ENCODE measurements around the gene HS3ST1. TPM values are rescaled to one million over a fixed set of nuclear protein-coding genes. Genes with fewer than 3 reads are reported as not detected.

The HS3ST1 gene
- total RNA-seq, 1 experiment from 2014 or later = 134 TPM

DNA sequence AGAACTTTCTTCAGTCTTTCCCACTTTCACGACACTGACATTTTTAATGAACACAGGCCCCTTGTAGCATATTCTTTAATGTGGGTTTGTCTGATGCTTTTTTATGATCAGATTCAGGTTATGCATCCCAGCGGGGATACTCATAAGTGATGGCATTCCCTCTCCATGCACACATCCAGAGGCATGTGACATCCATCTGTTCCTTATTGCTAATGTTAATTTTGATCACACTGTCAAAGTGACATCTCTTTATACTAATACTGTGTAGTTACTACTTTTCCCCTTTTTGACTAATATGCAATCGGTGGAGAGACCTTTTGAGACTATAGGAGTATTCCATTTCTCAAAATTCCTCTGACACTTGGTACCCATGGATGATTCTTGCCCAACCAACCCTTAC lies 43.8 kb upstream of the HS3ST1 start:
- peaks cover 0 to 16% of the 10 kb centered on the region in 2 experiments; a peak in 1 of 4 replicates for H3K4me1 ChIP-seq (ENCODE audit: control insufficient read depth in 1 of 2, insufficient read depth in 2 of 2, low read length in 2 of 2)
- H3K4me3 ChIP-seq (replicated peaks in 1 of 2; ENCODE audit: low read depth in 1 of 2, low read length in 2 of 2) = no peak overlapping the region
- ChIA-PET RAD21 (ENCODE audit: low non-redundant PET in 1 of 2, low total read pairs in 2 of 2, uncharacterized antibody in 2 of 2, unreplicated experiment in 2 of 2) (no interaction called here), POLR2A (no interaction called here), CTCF (no interaction called here)
- no peak overlapping the region for H3K27ac ChIP-seq (ENCODE audit: low read depth, low read length)
- no peak overlapping the region for H3K4me2 ChIP-seq (ENCODE audit: low read length)
- TF ChIP-seq, protein P1, sequence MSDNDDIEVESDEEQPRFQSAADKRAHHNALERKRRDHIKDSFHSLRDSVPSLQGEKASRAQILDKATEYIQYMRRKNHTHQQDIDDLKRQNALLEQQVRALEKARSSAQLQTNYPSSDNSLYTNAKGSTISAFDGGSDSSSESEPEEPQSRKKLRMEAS (IDR thresholded peaks at IDR 0.05) = no peak
- TF ChIP-seq SRF (IDR thresholded peaks at IDR 0.05; ENCODE audit: low read depth) (no peak), RAD21 (IDR thresholded peaks at IDR 0.05; ENCODE audit: low read depth) (no peak), CEBPB (IDR thresholded peaks at IDR 0.05; ENCODE audit: low read depth) (no peak), POLR2A (IDR thresholded peaks at IDR 0.05; ENCODE audit: borderline replicate concordance, extremely low read depth, insufficient read depth, insufficient read length) (no peak), FOSL1 (IDR thresholded peaks at IDR 0.05; ENCODE audit: low read depth) (no peak), POLR2AphosphoS5 (IDR thresholded peaks at IDR 0.05; ENCODE audit: low read depth, low read length) (no peak), YY1 (IDR thresholded peaks at IDR 0.05; ENCODE audit: extremely low read depth, insufficient replicate concordance, low read depth, low read length) (no peak), ZFX (IDR thresholded peaks at IDR 0.05) (no peak), CTCF (IDR thresholded peaks at IDR 0.05 in 2 of 3, conservative IDR thresholded peaks at IDR 0.05 in 1 of 3; ENCODE audit: borderline replicate concordance in 1 of 3, insufficient read depth in 1 of 3, low read depth in 2 of 3, low read length in 2 of 3) (no peak), JUND (IDR thresholded peaks at IDR 0.05) (no peak), EGR1 (IDR thresholded peaks at IDR 0.05; ENCODE audit: low read depth) (no peak), TCF7L2 (IDR thresholded peaks at IDR 0.05; ENCODE audit: borderline replicate concordance, extremely low read depth, insufficient read depth, insufficient read length) (no peak), SP1 (IDR thresholded peaks at IDR 0.05; ENCODE audit: low read depth) (no peak), SIN3A (IDR thresholded peaks at IDR 0.05; ENCODE audit: low read depth) (no peak), EZH2phosphoT487 (IDR thresholded peaks at IDR 0.05; ENCODE audit: borderline replicate concordance) (no peak), ELF1 (IDR thresholded peaks at IDR 0.05; ENCODE audit: borderline replicate concordance, low read depth) (no peak)
- TF ChIP-seq, protein P2, sequence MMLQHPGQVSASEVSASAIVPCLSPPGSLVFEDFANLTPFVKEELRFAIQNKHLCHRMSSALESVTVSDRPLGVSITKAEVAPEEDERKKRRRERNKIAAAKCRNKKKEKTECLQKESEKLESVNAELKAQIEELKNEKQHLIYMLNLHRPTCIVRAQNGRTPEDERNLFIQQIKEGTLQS (IDR thresholded peaks at IDR 0.05) = no peak
- TF ChIP-seq, protein P3, sequence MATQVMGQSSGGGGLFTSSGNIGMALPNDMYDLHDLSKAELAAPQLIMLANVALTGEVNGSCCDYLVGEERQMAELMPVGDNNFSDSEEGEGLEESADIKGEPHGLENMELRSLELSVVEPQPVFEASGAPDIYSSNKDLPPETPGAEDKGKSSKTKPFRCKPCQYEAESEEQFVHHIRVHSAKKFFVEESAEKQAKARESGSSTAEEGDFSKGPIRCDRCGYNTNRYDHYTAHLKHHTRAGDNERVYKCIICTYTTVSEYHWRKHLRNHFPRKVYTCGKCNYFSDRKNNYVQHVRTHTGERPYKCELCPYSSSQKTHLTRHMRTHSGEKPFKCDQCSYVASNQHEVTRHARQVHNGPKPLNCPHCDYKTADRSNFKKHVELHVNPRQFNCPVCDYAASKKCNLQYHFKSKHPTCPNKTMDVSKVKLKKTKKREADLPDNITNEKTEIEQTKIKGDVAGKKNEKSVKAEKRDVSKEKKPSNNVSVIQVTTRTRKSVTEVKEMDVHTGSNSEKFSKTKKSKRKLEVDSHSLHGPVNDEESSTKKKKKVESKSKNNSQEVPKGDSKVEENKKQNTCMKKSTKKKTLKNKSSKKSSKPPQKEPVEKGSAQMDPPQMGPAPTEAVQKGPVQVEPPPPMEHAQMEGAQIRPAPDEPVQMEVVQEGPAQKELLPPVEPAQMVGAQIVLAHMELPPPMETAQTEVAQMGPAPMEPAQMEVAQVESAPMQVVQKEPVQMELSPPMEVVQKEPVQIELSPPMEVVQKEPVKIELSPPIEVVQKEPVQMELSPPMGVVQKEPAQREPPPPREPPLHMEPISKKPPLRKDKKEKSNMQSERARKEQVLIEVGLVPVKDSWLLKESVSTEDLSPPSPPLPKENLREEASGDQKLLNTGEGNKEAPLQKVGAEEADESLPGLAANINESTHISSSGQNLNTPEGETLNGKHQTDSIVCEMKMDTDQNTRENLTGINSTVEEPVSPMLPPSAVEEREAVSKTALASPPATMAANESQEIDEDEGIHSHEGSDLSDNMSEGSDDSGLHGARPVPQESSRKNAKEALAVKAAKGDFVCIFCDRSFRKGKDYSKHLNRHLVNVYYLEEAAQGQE (IDR thresholded peaks at IDR 0.05; ENCODE audit: low read depth) = no peak
- BruUV-seq (replicated peaks) = no TSS peak
- DNase-seq (ENCODE audit: low read depth, low spot score) (no peak), ATAC-seq (no peak)
- no peaks in the 10 kb centered on the region for H3K9me2 ChIP-seq (ENCODE audit: insufficient read depth)
- H3K9ac ChIP-seq (ENCODE audit: low read length) = no peak overlapping the region
- no peaks in the 10 kb centered on the region for H4K20me1 ChIP-seq (ENCODE audit: insufficient read depth)
- H3K79me2 ChIP-seq (ENCODE audit: insufficient read depth, low read length) = no peaks in the 10 kb centered on the region
- intact Hi-C loops (cut with micrococcal nuclease) = no loop called here
- H3K9me3 ChIP-seq (ENCODE audit: control insufficient read depth in 1 of 2, insufficient read depth in 1 of 2, low read depth in 1 of 2, low read length in 2 of 2) = no peaks in the 10 kb centered on the region
- no peaks in the 10 kb centered on the region for H3K27me3 ChIP-seq (ENCODE audit: insufficient read depth, low read length)
- H3K36me3 ChIP-seq (ENCODE audit: control insufficient read depth in 1 of 2, insufficient read depth in 2 of 2, low read length in 2 of 2) = no peaks in the 10 kb centered on the region
- H2AFZ ChIP-seq (ENCODE audit: low read depth, low read length, poor library complexity, severe bottlenecking) = peak overlapping the region; percentile 7

Measured in HCT116 (cell line).